Heart right ventricle (tissue), 16 donors: Measurements from ENCODE around the gene GDPD3. TPM values are rescaled to one million over a fixed set of nuclear protein-coding genes. Genes with fewer than 3 reads are reported as not detected.
A peak's percentile ranks its signal among the peaks of the same experiment; 100 is the strongest.

Experiments
- ATAC-seq, 8 donors: fragments of 200-7000 bp; cut with Tn5 transposase; one replicate each; pipeline ENCODE4 v1.9.1; 2020; ENCODE audit warnings: mild to moderate bottlenecking in 8 of 8, moderate library complexity in 8 of 8, moderate number of reproducible peaks in 1 of 8
- DNase-seq, 2 donors: peaks; one replicate each; pipeline ENCODE4 v3.0.0-alpha.2; 2020
- H3K27ac ChIP-seq, 10 donors: fragments of 200-600 bp; sonication (generic) in 2 of 10; one replicate each; pipeline versions ENCODE4 v1.5.0 to v1.8.0; 2020 to 2022; ENCODE audit warnings: mild to moderate bottlenecking in 3 of 10
- H3K27me3 ChIP-seq, 7 donors: fragments of 200-600 bp; one replicate each; pipeline ENCODE4 v1.8.0; 2021 to 2022; ENCODE audit warnings: mild to moderate bottlenecking in 2 of 7
- H3K36me3 ChIP-seq, 9 donors: fragments of 200-600 bp; sonication (generic) in 1 of 9; one replicate each; pipeline versions ENCODE4 v1.5.0 to v1.8.0; 2020 to 2022; ENCODE audit warnings: mild to moderate bottlenecking in 2 of 9
- H3K4me1 ChIP-seq, 9 donors: fragments of 200-600 bp; sonication (generic) in 1 of 9; one replicate each; pipeline versions ENCODE4 v1.5.0 to v1.8.0; 2020 to 2022; ENCODE audit warnings: mild to moderate bottlenecking in 4 of 9
- H3K4me3 ChIP-seq, 10 donors: fragments of 200-600 bp; sonication (generic) in 2 of 10; one replicate each; pipeline versions ENCODE4 v1.5.0 to v1.8.0; 2020 to 2022; ENCODE audit warnings: mild to moderate bottlenecking in 7 of 10, moderate library complexity in 2 of 10
- H3K9me3 ChIP-seq, 11 donors: fragments of 200-600 bp in 10 of 11; sonication (generic) in 2 of 11; one replicate each; pipeline versions ENCODE4 v1.5.0 to v1.8.0; 2013 to 2022; ENCODE audit warnings: mild to moderate bottlenecking in 2 of 11, control low read depth in 1 of 11, moderate library complexity in 1 of 11
- CTCF ChIP-seq, 9 donors: fragments of 200-600 bp; sonication (generic) in 2 of 9; IDR thresholded peaks; one replicate each; pipeline versions ENCODE4 v1.5.0 to v1.8.0; 2021 to 2022; ENCODE audit warnings: antibody characterized with exemption in 9 of 9, mild to moderate bottlenecking in 5 of 9, moderate library complexity in 1 of 9
- WGBS, 2 donors: extraction: QIAGEN DNeasy Blood & Tissue Kit; methylation state at CpG; one replicate each; pipeline ENCODE4 v1.1.7; 2013; ENCODE audit warnings: inconsistent platforms in 1 of 2; 5-methylcytosine and 5-hydroxymethylcytosine counted together
- intact Hi-C, 10 donors: fragments of 100-400 bp; cut with DNase I; formaldehyde crosslinking; loops; one replicate each; pipeline versions ENCODE4 v1.11.1 to v1.14.2; 2022
- polyA plus RNA-seq, 2 donors: library from polyadenylated mRNA; stranded (reverse); fragments of 200-250 nt; gene quantifications; one replicate each; pipeline ENCODE4 v1.2.3, GENCODE V29; 2013
- total RNA-seq, 10 donors: library from RNA; stranded (reverse); fragmentation: NEBNext Ultra II Directional in 3 of 10; extraction: Animal tissue kit (Norgen Biotek cat#: 25700) in 3 of 10; gene quantifications; one replicate each; pipeline versions ENCODE4 v1.2.1 to v1.2.4, GENCODE V29; 2021 to 2023
- donor health status: Arrhythmogenic right ventricular cardiomyopathy.
- donor health status: ischemic (EF 13 %, LVEDD 7.1; RV severe dilation, severe dysfunction).
- donor health status: healthy with polysubstance abuse.
- donor health status: DM: no; HTN: yes; CAD: no.
- donor health status: DM: no; HTN: no; CAD: no.
- donor health status: ischemic (EF 25% LVEDD 6.9; RV normal size, moderate dysfunction).
- donor health status: ischemic (EF 25% LVEDD 5.7; RV mildly dilated, moderate dysfunction).
- donor health status: healthy.
- donor health status: DM: yes; HTN: yes; CAD: no.
- donor health status: Ischemic cardiomyopathy.
- donor health status: ischemic (EF 35%, LVEDD 5.7; RV mildly dilated, moderate dysfunction).
- donor health status: nonischemic (EF 11% LVEDD 7.7; RV severe dilation, severe dysfunction).
- donor health status: DM: yes; HTN: yes; CAD: no.
- donor health status: PGD.
- donor health status: ischemic (EF 29% LVEDD 5.4; RV normal size, mild dysfunction).
- donor health status: nonischemic (EF 23%, LVEDD 6.1; RV moderate dilation, normal function).

The GDPD3 gene
- total and polyA plus RNA-seq, 12 donors = 0.85 to 6.4 (median 1.5) TPM

- DNase-seq = no peak
- intact Hi-C loops = no loop called here
- peaks cover 0 to 79% (median 29%) of the 10 kb centered on the region in 9 donors for H3K4me1 ChIP-seq
These were observed 24.3 kb downstream of the GDPD3 start for GRCh38 chr16:30088832-30089624.

GRCh38 chr16:30088237-30088831 is 25.0 kb downstream of the GDPD3 start:
- no peaks in the 10 kb centered on the region for H3K27me3 ChIP-seq
- ATAC-seq (no peak), DNase-seq (no peak)
- H3K9me3 ChIP-seq = no peaks in the 10 kb centered on the region
- H3K36me3 ChIP-seq = peaks cover 0 to 36% (median 14%) of the 10 kb centered on the region in 9 donors
- H3K4me1 ChIP-seq = peaks cover 0 to 72% (median 23%) of the 10 kb centered on the region in 9 donors
- no peak for TF ChIP-seq CTCF (IDR thresholded peaks at IDR 0.05)
- intact Hi-C loops = no loop called here
- no peak overlapping the region for H3K4me3 ChIP-seq
- WGBS, 2 donors = 76 to 80% methylated on average over 10 of the region's 10 CpGs
- H3K27ac ChIP-seq = no peak overlapping the region

More at GRCh38 chr16:30088832-30089624, 24.3 kb downstream of the GDPD3 start:
- peaks cover 0 to 36% (median 11%) of the 10 kb centered on the region in 9 donors for H3K36me3 ChIP-seq
- peak overlapping the region in 1 of 10 donors; percentile 95 for H3K27ac ChIP-seq
- H3K4me3 ChIP-seq = no peak overlapping the region
- no peak for ATAC-seq
- TF ChIP-seq CTCF (IDR thresholded peaks at IDR 0.05) = no peak
- H3K9me3 ChIP-seq = no peaks in the 10 kb centered on the region
- H3K27me3 ChIP-seq = no peaks in the 10 kb centered on the region
- 78 to 83% methylated on average over 22 of the region's 22 CpGs for WGBS, 2 donors

- no peak for DNase-seq
- Histone ChIP-seq H3K4me1 (peaks cover 0 to 62% (median 13%) of the 10 kb centered on the region in 9 donors), H3K36me3 (peaks cover 0 to 40% (median 15%) of the 10 kb centered on the region in 9 donors), H3K9me3 (no peaks in the 10 kb centered on the region), H3K27ac (peak overlapping the region in 2 of 10 donors; percentile 41 to 65), H3K27me3 (no peaks in the 10 kb centered on the region), H3K4me3 (no peak overlapping the region)
- no peak for ATAC-seq
- TF ChIP-seq CTCF (IDR thresholded peaks at IDR 0.05) = no peak
- intact Hi-C loops = no loop called here
- WGBS, 2 donors = 86 to 90% methylated on average over 11 of the region's 11 CpGs
These were observed 26.0 kb downstream of the GDPD3 start for GRCh38 chr16:30087181-30087898.
